Hepatocyte (in vitro differentiated cells): ENCODE results near the gene SPATA2.

Experiments used
- CTCF ChIP-seq: fragments of 200-600 bp; sonication (generic); IDR thresholded peaks from 2 replicates; pipeline ENCODE4 v1.5.1; 2016; ENCODE audit warnings: antibody characterized with exemption, mild to moderate bottlenecking; ENCODE audit not compliant: poor library complexity
- EZH2 ChIP-seq: fragments of 200-600 bp; sonication (generic); IDR thresholded peaks from 2 replicates; pipeline ENCODE4 v1.6.1; 2016; ENCODE audit warnings: antibody characterized with exemption, mild to moderate bottlenecking, borderline replicate concordance

- TF ChIP-seq CTCF (no peak), EZH2 (no peak)
Observed at GRCh38 chr20:49867453-49868215, 47.7 kb downstream of the SPATA2 start.
